ENCODE data around the gene USP38. TPM values are rescaled to one million over a fixed set of nuclear protein-coding genes. Genes with fewer than 3 reads are reported as not detected.

The USP38 gene
- total and polyA plus RNA-seq, 2 donors (not counting 3 experiments of a cell fraction or from before 2014, with no cell fraction given): 7.5 to 17.0 TPM

DNA sequence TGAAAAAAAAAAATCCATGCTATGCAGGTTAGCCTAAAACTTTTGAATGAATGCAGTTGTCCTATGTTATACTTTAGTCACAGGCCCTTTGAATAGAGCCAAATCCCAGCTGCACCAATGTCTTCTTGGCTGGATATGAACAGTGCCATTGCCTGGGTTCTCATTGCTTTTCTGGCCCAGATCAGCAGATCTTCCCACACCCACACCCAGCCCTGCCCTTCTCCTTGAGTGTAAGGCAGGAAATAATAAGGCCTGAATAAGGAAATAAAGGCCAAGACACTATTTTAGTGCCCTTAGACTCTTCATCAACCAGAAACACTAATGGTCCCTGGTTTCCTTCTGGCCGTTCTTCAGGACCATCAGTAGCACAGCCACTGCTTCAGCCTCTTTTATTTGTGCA, 66.6 kb downstream of the USP38 start:
- Histone ChIP-seq H3K4me3 (replicated peaks in 1 of 3; ENCODE audit: insufficient read depth in 1 of 3, low read depth in 1 of 3, low read length in 3 of 3) (no peak overlapping the region), H4K20me1 (replicated peaks; ENCODE audit: control insufficient read depth, extremely low read depth, insufficient read depth, low read length) (no peaks in the 10 kb centered on the region), H3K9me3 (replicated peaks; ENCODE audit: control insufficient read depth, insufficient read depth, low read length) (no peaks in the 10 kb centered on the region), H3K27me3 (ENCODE audit: control insufficient read depth in 2 of 2, insufficient read depth in 2 of 2, low read length in 2 of 2) (no peaks in the 10 kb centered on the region), H3K4me2 (ENCODE audit: insufficient read depth, low read length) (no peak overlapping the region), H3K9ac (replicated peaks; ENCODE audit: extremely low read depth, insufficient read depth, low read length) (no peak overlapping the region), H3K36me3 (ENCODE audit: control insufficient read depth in 2 of 2, extremely low read depth in 1 of 2, insufficient read depth in 2 of 2, low read length in 2 of 2) (no peaks in the 10 kb centered on the region), H3K27ac (ENCODE audit: insufficient read depth, low read depth, low read length) (no peak overlapping the region), H3K79me2 (ENCODE audit: control insufficient read depth, insufficient read depth, low read length) (no peaks in the 10 kb centered on the region), H2AFZ (ENCODE audit: low read depth, low read length) (no peak overlapping the region), H3K9me1 (replicated peaks; ENCODE audit: control insufficient read depth, extremely low read depth, insufficient read depth, low read length) (no peaks in the 10 kb centered on the region), H3K4me1 (ENCODE audit: control insufficient read depth, extremely low read depth, insufficient read depth, low read length) (no peaks in the 10 kb centered on the region)
- DNase-seq (ENCODE audit: low read depth, low spot score): no peak
- ChIA-PET CTCF (no interaction called here), POLR2A (no interaction called here)
- TF ChIP-seq POLR2A (IDR thresholded peaks at IDR 0.05; ENCODE audit: low read depth, low read length) (no peak), EZH2 (IDR thresholded peaks at IDR 0.05; ENCODE audit: borderline replicate concordance, low read depth, low read length, severe bottlenecking) (no peak), GATA2 (IDR thresholded peaks at IDR 0.05; ENCODE audit: insufficient read depth, insufficient read length, low read depth, low read length) (no peak), JUN (IDR thresholded peaks at IDR 0.05; ENCODE audit: borderline replicate concordance, insufficient read depth, insufficient read length, low read depth) (no peak), FOS (IDR thresholded peaks at IDR 0.05; ENCODE audit: borderline replicate concordance, insufficient read depth, low read length) (no peak), POLR2AphosphoS5 (IDR thresholded peaks at IDR 0.05; ENCODE audit: insufficient read depth, low read depth, low read length) (no peak), MYC (IDR thresholded peaks at IDR 0.05; ENCODE audit: low read depth, low read length) (no peak)
- TF ChIP-seq, protein P1, sequence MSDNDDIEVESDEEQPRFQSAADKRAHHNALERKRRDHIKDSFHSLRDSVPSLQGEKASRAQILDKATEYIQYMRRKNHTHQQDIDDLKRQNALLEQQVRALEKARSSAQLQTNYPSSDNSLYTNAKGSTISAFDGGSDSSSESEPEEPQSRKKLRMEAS (IDR thresholded peaks at IDR 0.05; ENCODE audit: insufficient read depth, insufficient read length): no peak
- TF ChIP-seq, protein P2, sequence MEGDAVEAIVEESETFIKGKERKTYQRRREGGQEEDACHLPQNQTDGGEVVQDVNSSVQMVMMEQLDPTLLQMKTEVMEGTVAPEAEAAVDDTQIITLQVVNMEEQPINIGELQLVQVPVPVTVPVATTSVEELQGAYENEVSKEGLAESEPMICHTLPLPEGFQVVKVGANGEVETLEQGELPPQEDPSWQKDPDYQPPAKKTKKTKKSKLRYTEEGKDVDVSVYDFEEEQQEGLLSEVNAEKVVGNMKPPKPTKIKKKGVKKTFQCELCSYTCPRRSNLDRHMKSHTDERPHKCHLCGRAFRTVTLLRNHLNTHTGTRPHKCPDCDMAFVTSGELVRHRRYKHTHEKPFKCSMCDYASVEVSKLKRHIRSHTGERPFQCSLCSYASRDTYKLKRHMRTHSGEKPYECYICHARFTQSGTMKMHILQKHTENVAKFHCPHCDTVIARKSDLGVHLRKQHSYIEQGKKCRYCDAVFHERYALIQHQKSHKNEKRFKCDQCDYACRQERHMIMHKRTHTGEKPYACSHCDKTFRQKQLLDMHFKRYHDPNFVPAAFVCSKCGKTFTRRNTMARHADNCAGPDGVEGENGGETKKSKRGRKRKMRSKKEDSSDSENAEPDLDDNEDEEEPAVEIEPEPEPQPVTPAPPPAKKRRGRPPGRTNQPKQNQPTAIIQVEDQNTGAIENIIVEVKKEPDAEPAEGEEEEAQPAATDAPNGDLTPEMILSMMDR (IDR thresholded peaks at IDR 0.05; ENCODE audit: extremely low read depth in 1 of 2, insufficient read depth in 1 of 2, low read depth in 1 of 2, low read length in 2 of 2): no peak
- no TSS peak for BruUV-seq (replicated peaks)
- intact Hi-C loops (cut with micrococcal nuclease): no loop called here
- FAIRE-seq: no peak
- dilution Hi-C loops (cut with MboI; ENCODE audit: extremely low pct_ligation_motif_present, low sequenced_read_pairs): no loop called here
